A549 (cell line): Measurements from ENCODE around the gene KIAA0825. TPM values are rescaled to one million over a fixed set of nuclear protein-coding genes. Genes with fewer than 3 reads are reported as not detected.

ENCODE experiments used
- ATAC-seq, 2 experiments: fragments of 200-7000 bp in 1 of 2; fragments of >200 bp in 1 of 2; cut with Nextera tagmentation in 1 of 2; cut with Tn5 transposase in 1 of 2; 3 replicates each; pipeline versions ENCODE4 v1.8.0 to v1.9.1; 2018 to 2020; ENCODE audit warnings: mild to moderate bottlenecking in 1 of 2, moderate library complexity in 1 of 2
- CTCF ChIA-PET: fragments of 300-600 bp; sonication (Branson Sonifier 250); formaldehyde crosslinking; extraction: SDS; loops from one replicate; lab custom pipeline; 2021; ENCODE audit warnings: antibody characterized with exemption, inconsistent platforms; lab: Yijun Ruan, JAX
- POLR2A ChIA-PET: fragments of 350-600 bp; formaldehyde crosslinking; extraction: SDS; loops from one replicate; lab custom pipeline; 2021; ENCODE audit warnings: antibody characterized with exemption, inconsistent platforms; lab: Yijun Ruan, JAX
- DNase-seq, 2 experiments: peaks; one replicate each; pipeline versions ENCODE4 v3.0.0 to v3.0.0-alpha.2; 2011 to 2016; ENCODE audit warnings: low read depth in 1 of 2, low spot score in 1 of 2
- FAIRE-seq: peaks from 2 replicates; lab custom pipeline; 2011; peaks lifted over from hg19 to GRCh38; lab: Jason Lieb, UNC
- H3K27ac ChIP-seq, 2 experiments: fragments of >200 bp; sonication (Bioruptor Twin); formaldehyde crosslinking; 3 replicates each; pipeline ENCODE4 v1.5.1; 2016 to 2017
- H3K4me1 ChIP-seq: fragments of >200 bp; sonication (Bioruptor Twin); formaldehyde crosslinking; 3 replicates; pipeline ENCODE4 v1.6.1; 2016
- H3K4me2 ChIP-seq: fragments of >200 bp; sonication (Bioruptor Twin); formaldehyde crosslinking; 3 replicates; pipeline ENCODE4 v1.6.1; 2016
- H3K4me3 ChIP-seq: fragments of >200 bp; sonication (Bioruptor Twin); formaldehyde crosslinking; 3 replicates; pipeline ENCODE4 v1.5.1; 2016
- H3K9me3 ChIP-seq: fragments of >200 bp; sonication (Bioruptor Twin); formaldehyde crosslinking; 3 replicates; pipeline ENCODE4 v1.6.1; 2016
- CBX2 ChIP-seq: fragments of 200-600 bp; sonication (generic); IDR thresholded peaks from 2 replicates; pipeline ENCODE4 v1.6.1; 2016; ENCODE audit warnings: low read depth, mild to moderate bottlenecking, borderline replicate concordance
- CBX8 ChIP-seq: fragments of 200-600 bp; sonication (generic); IDR thresholded peaks from 2 replicates; pipeline ENCODE4 v1.6.1; 2016
- EHF ChIP-seq: fragments of 250-450 bp; sonication (Bioruptor Pico); IDR thresholded peaks from 2 replicates; pipeline ENCODE4 v1.5.0; 2020; ENCODE audit warnings: mild to moderate bottlenecking
- EHMT2 ChIP-seq: fragments of 200-600 bp; sonication (generic); IDR thresholded peaks from 2 replicates; pipeline ENCODE4 v1.6.1; 2016; ENCODE audit warnings: antibody characterized with exemption, low read depth, mild to moderate bottlenecking, moderate library complexity
- FOSB ChIP-seq: fragments of 250-450 bp; sonication (Bioruptor Pico); IDR thresholded peaks from 2 replicates; pipeline ENCODE4 v1.5.0; 2020; ENCODE audit warnings: mild to moderate bottlenecking, moderate library complexity
- FOXS1 ChIP-seq: fragments of 250-450 bp; sonication (Bioruptor Pico); IDR thresholded peaks from 2 replicates; pipeline ENCODE4 v1.5.0; 2020; ENCODE audit warnings: mild to moderate bottlenecking, moderate library complexity
- GATA3 ChIP-seq: IDR thresholded peaks from 2 replicates; pipeline ENCODE4 v1.6.1; 2012; ENCODE audit warnings: borderline replicate concordance
- HEYL ChIP-seq: fragments of 250-450 bp; sonication (Bioruptor Pico); IDR thresholded peaks from 2 replicates; pipeline ENCODE4 v1.8.0; 2021; ENCODE audit warnings: mild to moderate bottlenecking, moderate library complexity
- HOXB13 ChIP-seq: fragments of 250-450 bp; sonication (Bioruptor Pico); IDR thresholded peaks from 2 replicates; pipeline ENCODE4 v1.5.0; 2020; ENCODE audit warnings: low read depth, mild to moderate bottlenecking, moderate library complexity
- HOXB5 ChIP-seq: fragments of 250-450 bp; sonication (Bioruptor Pico); IDR thresholded peaks from 2 replicates; pipeline ENCODE4 v1.5.0; 2020; ENCODE audit warnings: mild to moderate bottlenecking, moderate library complexity
- KDM5A ChIP-seq: fragments of 200-600 bp; sonication (generic); IDR thresholded peaks from 2 replicates; pipeline ENCODE4 v1.6.1; 2016; ENCODE audit warnings: antibody characterized with exemption, mild to moderate bottlenecking
- MAFK ChIP-seq: fragments of 450-650 bp; IDR thresholded peaks from 2 replicates; pipeline ENCODE4 v1.6.1; 2014; ENCODE audit not compliant: partially characterized antibody
- MAZ ChIP-seq: fragments of 150-350 bp; IDR thresholded peaks from 2 replicates; pipeline ENCODE4 v1.6.1; 2014; ENCODE audit warnings: antibody characterized with exemption, low read depth, low read length, borderline replicate concordance
- NFE2L2 ChIP-seq: fragments of 150-350 bp; conservative IDR thresholded peaks from 2 replicates; pipeline ENCODE4 v1.6.1; 2014; ENCODE audit warnings: low read length
- NPAS2 ChIP-seq: fragments of 250-450 bp; sonication (Bioruptor Pico); IDR thresholded peaks from 2 replicates; pipeline ENCODE4 v1.8.0; 2022; ENCODE audit warnings: mild to moderate bottlenecking, moderate library complexity, borderline replicate concordance
- NR3C1 ChIP-seq: fragments of >200 bp; sonication (Bioruptor Twin); formaldehyde crosslinking; IDR thresholded peaks from 3 replicates; pipeline ENCODE4 v1.6.1; 2017
- PHF8 ChIP-seq: fragments of 200-600 bp; sonication (generic); IDR thresholded peaks from 2 replicates; pipeline ENCODE4 v1.6.1; 2016; ENCODE audit warnings: low read depth, mild to moderate bottlenecking, antibody characterized with exemption, moderate library complexity, borderline replicate concordance
- POLR2AphosphoS2 ChIP-seq: conservative IDR thresholded peaks from 2 replicates; pipeline ENCODE4 v1.6.1; 2012; ENCODE audit warnings: low read length, improper control_type of control experiment, inconsistent platforms
- RAD21 ChIP-seq, 2 experiments: fragments of >200 bp in 1 of 2; sonication (Bioruptor Twin) in 1 of 2; formaldehyde crosslinking in 1 of 2; IDR thresholded peaks in 1 of 2; conservative IDR thresholded peaks in 1 of 2; 2 replicates in 1 of 2; 3 replicates in 1 of 2; pipeline ENCODE4 v1.6.1; 2012 to 2018; ENCODE audit warnings: inconsistent platforms in 1 of 2
- RARB ChIP-seq: fragments of 250-450 bp; sonication (Bioruptor Pico); IDR thresholded peaks from 2 replicates; pipeline ENCODE4 v1.8.0; 2021; ENCODE audit warnings: mild to moderate bottlenecking, moderate library complexity
- SREBF2 ChIP-seq: fragments of 450-650 bp; IDR thresholded peaks from 2 replicates; pipeline ENCODE4 v1.6.1; 2014; ENCODE audit warnings: mild to moderate bottlenecking, moderate library complexity
- TFCP2L1 ChIP-seq: fragments of 250-450 bp; sonication (Bioruptor Pico); IDR thresholded peaks from 2 replicates; pipeline ENCODE4 v1.5.0; 2021; ENCODE audit warnings: mild to moderate bottlenecking
- TP53 ChIP-seq: fragments of 250-450 bp; sonication (Bioruptor Pico); IDR thresholded peaks from 2 replicates; pipeline ENCODE4 v1.5.0; 2021; ENCODE audit warnings: mild to moderate bottlenecking, moderate library complexity
- ZC3H11A ChIP-seq: fragments of 450-650 bp; IDR thresholded peaks from 2 replicates; pipeline ENCODE4 v1.6.1; 2014; ENCODE audit warnings: antibody characterized with exemption, mild to moderate bottlenecking
- ZNF302 ChIP-seq: fragments of 250-450 bp; sonication (Bioruptor Pico); IDR thresholded peaks from 2 replicates; pipeline ENCODE4 v1.9.0; 2021; ENCODE audit warnings: inconsistent platforms, mild to moderate bottlenecking, moderate library complexity
- ZSCAN20 ChIP-seq: fragments of 250-450 bp; sonication (Bioruptor Pico); IDR thresholded peaks from 2 replicates; pipeline ENCODE4 v1.8.0; 2022; ENCODE audit warnings: mild to moderate bottlenecking, moderate library complexity
- WGBS: methylation state at CpG from one replicate; pipeline ENCODE4 v1.1.6; 2017; ENCODE audit errors: missing lambda C conversion rate; 5-methylcytosine and 5-hydroxymethylcytosine counted together
- polyA plus RNA-seq, 4 experiments: library from polyadenylated mRNA; depleted of rRNA in 3 of 4; stranded (reverse); fragments of >200 nt; fragmentation: RNase III in 1 of 4; extraction: RNeasy Plus Mini Kit Qiagen cat#74134 plus additional on column Dnase treatment in 1 of 4; gene quantifications; 2 replicates in 3 of 4; 3 replicates in 1 of 4; pipeline ENCODE4 v1.2.3, GENCODE V29; 2011 to 2017
- TF ChIP-seq, protein P1 (sequence below): fragments of >200 bp; sonication (Bioruptor Twin); formaldehyde crosslinking; IDR thresholded peaks from 3 replicates; pipeline ENCODE4 v1.6.1; 2016
- TF ChIP-seq, protein P2 (sequence below): fragments of 200-600 bp; sonication (generic); IDR thresholded peaks from 2 replicates; pipeline ENCODE4 v1.6.1; 2016; ENCODE audit warnings: antibody characterized with exemption, mild to moderate bottlenecking, moderate library complexity
- TF ChIP-seq, protein P3 (sequence below): fragments of 250-450 bp; sonication (Bioruptor Pico); IDR thresholded peaks from 2 replicates; pipeline ENCODE4 v1.5.0; 2021; ENCODE audit warnings: mild to moderate bottlenecking, moderate library complexity, borderline replicate concordance
- TF ChIP-seq, protein P4 (sequence below): fragments of 250-450 bp; sonication (Bioruptor Pico); IDR thresholded peaks from 2 replicates; pipeline ENCODE4 v1.5.0; 2020; ENCODE audit warnings: low read depth, mild to moderate bottlenecking, moderate library complexity
- TF ChIP-seq, protein P5 (sequence below): fragments of >200 bp; sonication (Bioruptor Twin); formaldehyde crosslinking; IDR thresholded peaks from 3 replicates; pipeline ENCODE4 v1.5.1; 2016

Gene KIAA0825
- polyA plus RNA-seq, 2 of the 4 experiments (the other 2 are of a cell fraction), result 0.57 to 0.80 TPM

DNA sequence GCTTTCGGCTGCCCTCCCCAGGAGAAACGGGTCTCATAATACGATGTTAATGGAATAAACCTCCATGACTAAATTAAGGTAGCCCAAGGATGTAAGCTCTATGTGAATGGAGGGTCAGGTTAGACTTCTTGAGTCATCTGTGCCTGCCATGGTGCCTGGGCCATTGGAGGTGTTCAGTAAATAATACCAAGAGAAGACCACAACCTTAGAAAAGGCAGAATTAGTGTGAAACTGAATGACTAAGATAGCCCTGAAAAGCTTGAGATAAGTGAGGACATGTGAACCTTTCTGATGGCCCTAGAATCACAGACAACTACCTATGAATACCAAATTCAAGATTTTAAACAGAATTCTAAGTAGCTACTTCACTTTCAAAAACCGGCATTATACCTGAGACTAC is 160.6 kb downstream of the KIAA0825 start:
- no peaks in the 10 kb centered on the region for H3K4me1 ChIP-seq
- FAIRE-seq (no peak), DNase-seq (no peak)
- TF ChIP-seq, protein P1, sequence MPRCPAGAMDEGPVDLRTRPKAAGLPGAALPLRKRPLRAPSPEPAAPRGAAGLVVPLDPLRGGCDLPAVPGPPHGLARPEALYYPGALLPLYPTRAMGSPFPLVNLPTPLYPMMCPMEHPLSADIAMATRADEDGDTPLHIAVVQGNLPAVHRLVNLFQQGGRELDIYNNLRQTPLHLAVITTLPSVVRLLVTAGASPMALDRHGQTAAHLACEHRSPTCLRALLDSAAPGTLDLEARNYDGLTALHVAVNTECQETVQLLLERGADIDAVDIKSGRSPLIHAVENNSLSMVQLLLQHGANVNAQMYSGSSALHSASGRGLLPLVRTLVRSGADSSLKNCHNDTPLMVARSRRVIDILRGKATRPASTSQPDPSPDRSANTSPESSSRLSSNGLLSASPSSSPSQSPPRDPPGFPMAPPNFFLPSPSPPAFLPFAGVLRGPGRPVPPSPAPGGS, result no peak
- no peak for TF ChIP-seq TP53 (CRISPR knock-in tag)
- no peak for TF ChIP-seq HEYL
- no peak for TF ChIP-seq HOXB13 (CRISPR knock-in tag)
- no peak for TF ChIP-seq NPAS2 (CRISPR knock-in tag)
- TF ChIP-seq TFCP2L1 (CRISPR knock-in tag), result no peak
- no peak for TF ChIP-seq NR3C1
- TF ChIP-seq ZSCAN20 (CRISPR knock-in tag), result no peak
- TF ChIP-seq GATA3, result no peak
- TF ChIP-seq HOXB5 (CRISPR knock-in tag), result no peak
- TF ChIP-seq PHF8, result no peak
- TF ChIP-seq KDM5A, result no peak
- TF ChIP-seq NFE2L2, result no peak
- TF ChIP-seq POLR2AphosphoS2, result no peak
- no peak for TF ChIP-seq EHMT2
- no peak for TF ChIP-seq MAFK
- TF ChIP-seq CBX8, result no peak
- no peak for TF ChIP-seq RAD21 (conservative IDR thresholded peaks at IDR 0.05 in 1 of 2, IDR thresholded peaks at IDR 0.05 in 1 of 2)
- TF ChIP-seq SREBF2, result no peak
- TF ChIP-seq, all 56 proteins: peak for 0
- 70% methylated on average over 4 of the region's 4 CpGs for WGBS
- CTCF ChIA-PET, result interaction anchor here (0.8 to 0.9 kb wide), 2 partner anchors 14 to 305 kb away, joined by 3 read pairs; no protein-coding TSS in a partner anchor
- Histone ChIP-seq H3K9me3 (no peaks in the 10 kb centered on the region), H3K27ac (no peak overlapping the region), H3K4me3 (no peak overlapping the region), H3K4me2 (no peak overlapping the region)
- POLR2A ChIA-PET, result no interaction called here
- no peak for ATAC-seq

DNA sequence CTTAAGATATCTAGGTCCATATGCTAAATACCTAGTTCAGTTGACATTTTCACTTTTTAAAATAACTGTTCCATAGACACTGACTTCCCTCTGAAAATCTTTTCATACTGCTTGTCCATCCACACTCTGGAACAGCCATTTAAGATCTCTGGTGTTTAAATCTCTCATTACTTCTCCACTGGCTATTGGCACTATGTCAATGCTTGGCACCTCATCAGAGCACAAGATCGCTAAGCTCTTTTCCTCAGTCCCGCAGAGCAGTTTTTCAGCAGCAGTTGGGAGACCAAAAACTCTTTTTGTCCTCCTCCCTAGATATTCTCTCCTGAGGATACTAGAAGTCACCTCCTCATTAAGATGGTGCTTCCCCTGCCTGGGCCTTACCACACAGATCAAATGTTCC is 172.7 kb downstream of the KIAA0825 start:
- WGBS, result 70% methylated on average over 2 of the region's 2 CpGs
- no peaks in the 10 kb centered on the region for H3K9me3 ChIP-seq
- POLR2A ChIA-PET, result no interaction called here
- no peak overlapping the region for H3K4me2 ChIP-seq
- FAIRE-seq, result no peak
- TF ChIP-seq MAZ (no peak), FOXS1 (CRISPR knock-in tag) (no peak), RARB (CRISPR knock-in tag) (no peak), EHF (no peak), FOSB (CRISPR knock-in tag) (no peak), PHF8 (no peak), ZSCAN20 (CRISPR knock-in tag) (no peak), ZC3H11A (no peak), SREBF2 (no peak), CBX2 (no peak), ZNF302 (CRISPR knock-in tag) (no peak)
- TF ChIP-seq, protein P2, sequence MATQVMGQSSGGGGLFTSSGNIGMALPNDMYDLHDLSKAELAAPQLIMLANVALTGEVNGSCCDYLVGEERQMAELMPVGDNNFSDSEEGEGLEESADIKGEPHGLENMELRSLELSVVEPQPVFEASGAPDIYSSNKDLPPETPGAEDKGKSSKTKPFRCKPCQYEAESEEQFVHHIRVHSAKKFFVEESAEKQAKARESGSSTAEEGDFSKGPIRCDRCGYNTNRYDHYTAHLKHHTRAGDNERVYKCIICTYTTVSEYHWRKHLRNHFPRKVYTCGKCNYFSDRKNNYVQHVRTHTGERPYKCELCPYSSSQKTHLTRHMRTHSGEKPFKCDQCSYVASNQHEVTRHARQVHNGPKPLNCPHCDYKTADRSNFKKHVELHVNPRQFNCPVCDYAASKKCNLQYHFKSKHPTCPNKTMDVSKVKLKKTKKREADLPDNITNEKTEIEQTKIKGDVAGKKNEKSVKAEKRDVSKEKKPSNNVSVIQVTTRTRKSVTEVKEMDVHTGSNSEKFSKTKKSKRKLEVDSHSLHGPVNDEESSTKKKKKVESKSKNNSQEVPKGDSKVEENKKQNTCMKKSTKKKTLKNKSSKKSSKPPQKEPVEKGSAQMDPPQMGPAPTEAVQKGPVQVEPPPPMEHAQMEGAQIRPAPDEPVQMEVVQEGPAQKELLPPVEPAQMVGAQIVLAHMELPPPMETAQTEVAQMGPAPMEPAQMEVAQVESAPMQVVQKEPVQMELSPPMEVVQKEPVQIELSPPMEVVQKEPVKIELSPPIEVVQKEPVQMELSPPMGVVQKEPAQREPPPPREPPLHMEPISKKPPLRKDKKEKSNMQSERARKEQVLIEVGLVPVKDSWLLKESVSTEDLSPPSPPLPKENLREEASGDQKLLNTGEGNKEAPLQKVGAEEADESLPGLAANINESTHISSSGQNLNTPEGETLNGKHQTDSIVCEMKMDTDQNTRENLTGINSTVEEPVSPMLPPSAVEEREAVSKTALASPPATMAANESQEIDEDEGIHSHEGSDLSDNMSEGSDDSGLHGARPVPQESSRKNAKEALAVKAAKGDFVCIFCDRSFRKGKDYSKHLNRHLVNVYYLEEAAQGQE, result no peak
- TF ChIP-seq, protein P3, sequence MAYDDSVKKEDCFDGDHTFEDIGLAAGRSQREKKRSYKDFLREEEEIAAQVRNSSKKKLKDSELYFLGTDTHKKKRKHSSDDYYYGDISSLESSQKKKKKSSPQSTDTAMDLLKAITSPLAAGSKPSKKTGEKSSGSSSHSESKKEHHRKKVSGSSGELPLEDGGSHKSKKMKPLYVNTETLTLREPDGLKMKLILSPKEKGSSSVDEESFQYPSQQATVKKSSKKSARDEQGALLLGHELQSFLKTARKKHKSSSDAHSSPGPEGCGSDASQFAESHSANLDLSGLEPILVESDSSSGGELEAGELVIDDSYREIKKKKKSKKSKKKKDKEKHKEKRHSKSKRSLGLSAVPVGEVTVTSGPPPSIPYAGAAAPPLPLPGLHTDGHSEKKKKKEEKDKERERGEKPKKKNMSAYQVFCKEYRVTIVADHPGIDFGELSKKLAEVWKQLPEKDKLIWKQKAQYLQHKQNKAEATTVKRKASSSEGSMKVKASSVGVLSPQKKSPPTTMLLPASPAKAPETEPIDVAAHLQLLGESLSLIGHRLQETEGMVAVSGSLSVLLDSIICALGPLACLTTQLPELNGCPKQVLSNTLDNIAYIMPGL (CRISPR knock-in tag), result no peak
- TF ChIP-seq, protein P4, sequence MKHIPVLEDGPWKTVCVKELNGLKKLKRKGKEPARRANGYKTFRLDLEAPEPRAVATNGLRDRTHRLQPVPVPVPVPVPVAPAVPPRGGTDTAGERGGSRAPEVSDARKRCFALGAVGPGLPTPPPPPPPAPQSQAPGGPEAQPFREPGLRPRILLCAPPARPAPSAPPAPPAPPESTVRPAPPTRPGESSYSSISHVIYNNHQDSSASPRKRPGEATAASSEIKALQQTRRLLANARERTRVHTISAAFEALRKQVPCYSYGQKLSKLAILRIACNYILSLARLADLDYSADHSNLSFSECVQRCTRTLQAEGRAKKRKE (CRISPR knock-in tag), result no peak
- TF ChIP-seq, protein P5, sequence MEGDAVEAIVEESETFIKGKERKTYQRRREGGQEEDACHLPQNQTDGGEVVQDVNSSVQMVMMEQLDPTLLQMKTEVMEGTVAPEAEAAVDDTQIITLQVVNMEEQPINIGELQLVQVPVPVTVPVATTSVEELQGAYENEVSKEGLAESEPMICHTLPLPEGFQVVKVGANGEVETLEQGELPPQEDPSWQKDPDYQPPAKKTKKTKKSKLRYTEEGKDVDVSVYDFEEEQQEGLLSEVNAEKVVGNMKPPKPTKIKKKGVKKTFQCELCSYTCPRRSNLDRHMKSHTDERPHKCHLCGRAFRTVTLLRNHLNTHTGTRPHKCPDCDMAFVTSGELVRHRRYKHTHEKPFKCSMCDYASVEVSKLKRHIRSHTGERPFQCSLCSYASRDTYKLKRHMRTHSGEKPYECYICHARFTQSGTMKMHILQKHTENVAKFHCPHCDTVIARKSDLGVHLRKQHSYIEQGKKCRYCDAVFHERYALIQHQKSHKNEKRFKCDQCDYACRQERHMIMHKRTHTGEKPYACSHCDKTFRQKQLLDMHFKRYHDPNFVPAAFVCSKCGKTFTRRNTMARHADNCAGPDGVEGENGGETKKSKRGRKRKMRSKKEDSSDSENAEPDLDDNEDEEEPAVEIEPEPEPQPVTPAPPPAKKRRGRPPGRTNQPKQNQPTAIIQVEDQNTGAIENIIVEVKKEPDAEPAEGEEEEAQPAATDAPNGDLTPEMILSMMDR, result no peak
- ATAC-seq, result no peak
- no peaks in the 10 kb centered on the region for H3K4me1 ChIP-seq
- no peak overlapping the region for H3K27ac ChIP-seq
- CTCF ChIA-PET, result no interaction called here
- H3K4me3 ChIP-seq, result no peak overlapping the region
- no peak for DNase-seq
